ENCODE measurements around the gene GOLGA2. TPM values are rescaled to one million over a fixed set of nuclear protein-coding genes. Genes with fewer than 3 reads are reported as not detected.
A peak's percentile ranks its signal among the peaks of the same experiment; 100 is the strongest.

The GOLGA2 gene
- total RNA-seq, 1 experiment from 2014 or later, result 87.0 TPM

DNA sequence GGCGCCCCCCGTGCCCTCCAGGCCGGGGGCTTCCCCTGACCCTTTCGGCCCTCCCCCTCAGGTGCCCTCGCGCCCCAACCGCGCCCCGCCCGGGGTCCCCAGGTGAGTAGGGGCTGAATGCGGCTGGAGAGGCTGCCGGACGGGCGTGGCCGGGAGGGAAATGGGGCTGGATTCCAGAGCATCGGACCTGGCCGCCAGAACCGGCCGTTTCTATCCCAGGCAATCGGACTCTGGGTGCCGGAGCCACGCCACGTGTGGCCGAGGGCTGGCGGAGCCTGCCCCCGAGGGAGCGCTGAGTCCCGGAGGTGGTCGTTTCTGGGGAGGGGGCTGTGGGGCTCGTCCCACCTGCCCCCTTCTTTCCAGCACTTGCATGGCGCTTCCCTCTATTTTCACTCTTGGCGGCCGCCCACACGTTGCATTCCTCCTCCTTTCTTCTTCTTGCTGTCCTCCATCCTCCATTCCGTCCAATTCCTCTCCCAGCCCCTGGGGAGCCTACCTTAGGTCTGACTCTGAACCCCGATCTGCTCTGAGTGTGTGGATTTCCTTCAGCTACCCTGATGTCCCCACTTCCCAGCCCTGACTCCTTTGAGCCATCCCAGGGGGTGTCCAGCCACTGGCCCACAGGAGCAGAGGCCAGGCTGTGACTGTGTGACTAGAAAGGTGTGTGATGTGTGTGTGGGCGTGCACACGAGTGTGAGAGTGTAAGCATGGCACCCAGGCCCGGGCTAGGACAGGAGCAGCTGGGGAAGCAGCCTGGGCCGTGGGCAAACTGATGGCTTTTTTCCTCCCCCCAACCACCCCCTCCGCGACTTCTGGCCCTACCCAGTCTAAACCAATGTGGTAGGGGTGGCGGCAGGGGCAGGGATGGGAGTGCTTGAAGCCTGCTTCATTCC is 24.7 kb downstream of the GOLGA2 start:
- peak overlapping the region; percentile 66 for H3K4me3 ChIP-seq (ENCODE audit: low read depth, low read length, poor library complexity, severe bottlenecking)
- no peak for TF ChIP-seq EZH2 (IDR thresholded peaks at IDR 0.05; ENCODE audit: borderline replicate concordance, low read depth, low read length, poor library complexity, severe bottlenecking)
- TF ChIP-seq, protein P1, sequence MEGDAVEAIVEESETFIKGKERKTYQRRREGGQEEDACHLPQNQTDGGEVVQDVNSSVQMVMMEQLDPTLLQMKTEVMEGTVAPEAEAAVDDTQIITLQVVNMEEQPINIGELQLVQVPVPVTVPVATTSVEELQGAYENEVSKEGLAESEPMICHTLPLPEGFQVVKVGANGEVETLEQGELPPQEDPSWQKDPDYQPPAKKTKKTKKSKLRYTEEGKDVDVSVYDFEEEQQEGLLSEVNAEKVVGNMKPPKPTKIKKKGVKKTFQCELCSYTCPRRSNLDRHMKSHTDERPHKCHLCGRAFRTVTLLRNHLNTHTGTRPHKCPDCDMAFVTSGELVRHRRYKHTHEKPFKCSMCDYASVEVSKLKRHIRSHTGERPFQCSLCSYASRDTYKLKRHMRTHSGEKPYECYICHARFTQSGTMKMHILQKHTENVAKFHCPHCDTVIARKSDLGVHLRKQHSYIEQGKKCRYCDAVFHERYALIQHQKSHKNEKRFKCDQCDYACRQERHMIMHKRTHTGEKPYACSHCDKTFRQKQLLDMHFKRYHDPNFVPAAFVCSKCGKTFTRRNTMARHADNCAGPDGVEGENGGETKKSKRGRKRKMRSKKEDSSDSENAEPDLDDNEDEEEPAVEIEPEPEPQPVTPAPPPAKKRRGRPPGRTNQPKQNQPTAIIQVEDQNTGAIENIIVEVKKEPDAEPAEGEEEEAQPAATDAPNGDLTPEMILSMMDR (conservative IDR thresholded peaks at IDR 0.05; ENCODE audit: low read depth, low read length), result no peak
- H3K9me3 ChIP-seq (ENCODE audit: low read depth, low read length, poor library complexity, severe bottlenecking), result no peaks in the 10 kb centered on the region

DNA sequence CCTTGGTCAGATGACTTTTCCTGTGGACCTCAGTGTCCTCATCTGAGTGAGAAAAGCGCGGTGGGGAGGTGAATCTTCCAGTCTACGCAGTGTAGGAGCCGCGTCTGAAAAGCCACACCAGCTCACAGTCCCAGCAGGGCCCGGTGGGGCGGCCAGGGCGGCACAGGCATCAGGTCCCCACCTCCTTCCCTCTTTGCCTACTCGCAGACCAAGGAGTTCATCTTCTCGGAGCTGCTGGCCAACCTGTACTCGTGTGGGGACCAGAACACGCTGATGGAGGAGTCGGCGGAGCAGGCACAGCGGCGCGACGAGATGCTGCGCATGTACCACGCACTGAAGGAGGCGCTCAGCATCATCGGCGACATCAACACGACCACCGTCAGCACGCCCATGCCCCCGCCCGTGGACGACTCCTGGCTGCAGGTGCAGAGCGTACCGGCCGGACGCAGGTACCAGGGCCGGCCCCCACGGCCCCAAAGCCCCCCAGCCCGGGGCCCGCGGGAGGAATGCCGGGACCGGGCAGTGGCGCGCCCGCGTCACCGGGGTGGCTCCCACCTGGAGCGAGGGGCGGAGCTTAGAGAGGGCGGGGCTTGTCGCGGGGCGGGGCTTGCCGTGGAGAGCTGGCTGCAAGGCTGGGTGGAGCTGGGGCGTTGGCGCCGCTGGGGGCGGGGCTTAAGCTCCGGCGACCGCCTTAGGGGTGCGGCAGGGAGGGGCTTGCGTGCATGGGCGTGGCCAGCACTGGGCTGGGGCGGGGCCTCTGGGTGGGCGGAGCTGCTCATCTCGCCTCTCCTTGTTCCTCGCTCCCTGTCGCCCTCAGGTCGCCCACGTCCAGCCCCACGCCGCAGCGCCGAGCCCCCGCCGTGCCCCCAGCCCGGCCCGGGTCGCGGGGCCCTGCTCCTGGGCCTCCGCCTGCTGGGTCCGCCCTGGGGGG is 25.6 kb downstream of the GOLGA2 start:
- no TSS peak for BruUV-seq (replicated peaks)
- ChIA-PET CTCF (interaction anchor here (0.7 kb wide), 1 partner anchor 861 kb away, joined by 4 read pairs; no protein-coding TSS in a partner anchor), POLR2A (ENCODE audit: low non-redundant PET) (no interaction called here)
- H3K4me1 ChIP-seq (ENCODE audit: insufficient read depth, low read length, poor library complexity, severe bottlenecking), result peaks cover 11% of the 10 kb centered on the region
- no peak for TF ChIP-seq EZH2 (IDR thresholded peaks at IDR 0.05; ENCODE audit: borderline replicate concordance, low read depth, low read length, poor library complexity, severe bottlenecking)
- TF ChIP-seq, protein P1 (conservative IDR thresholded peaks at IDR 0.05; ENCODE audit: low read depth, low read length), result no peak
- DNase-seq (ENCODE audit: low spot score), result peak; percentile 87
- H3K36me3 ChIP-seq (ENCODE audit: insufficient read depth, low read length, poor library complexity, severe bottlenecking), result no peaks in the 10 kb centered on the region
- peak overlapping the region; percentile 44 for H3K27ac ChIP-seq (ENCODE audit: low read depth, low read length, poor library complexity, severe bottlenecking)
- H3K9me3 ChIP-seq (ENCODE audit: low read depth, low read length, poor library complexity, severe bottlenecking), result no peaks in the 10 kb centered on the region
- intact Hi-C loops (cut with micrococcal nuclease; ENCODE audit: unreplicated experiment), result loop anchor here (2.0 kb wide), 1 partner anchor 43 kb away; no protein-coding TSS in a partner anchor
- peak overlapping the region; percentile 66 for H3K4me3 ChIP-seq (ENCODE audit: low read depth, low read length, poor library complexity, severe bottlenecking)
- no peaks in the 10 kb centered on the region for H3K27me3 ChIP-seq (replicated peaks; ENCODE audit: insufficient read depth, low read depth, low read length, poor library complexity)

More for the DNA sequence above, 24.7 kb downstream of the GOLGA2 start:
- peak overlapping the region; percentile 44 for H3K27ac ChIP-seq (ENCODE audit: low read depth, low read length, poor library complexity, severe bottlenecking)
- ChIA-PET POLR2A (ENCODE audit: low non-redundant PET) (no interaction called here), CTCF (no interaction called here)
- intact Hi-C loops (cut with micrococcal nuclease; ENCODE audit: unreplicated experiment), result loop anchor here (2.0 kb wide), 1 partner anchor 44 kb away; no protein-coding TSS in a partner anchor
- H3K4me1 ChIP-seq (ENCODE audit: insufficient read depth, low read length, poor library complexity, severe bottlenecking), result peaks cover 7% of the 10 kb centered on the region
- no TSS peak for BruUV-seq (replicated peaks)
- no peaks in the 10 kb centered on the region for H3K36me3 ChIP-seq (ENCODE audit: insufficient read depth, low read length, poor library complexity, severe bottlenecking)
- H3K27me3 ChIP-seq (replicated peaks; ENCODE audit: insufficient read depth, low read depth, low read length, poor library complexity), result no peaks in the 10 kb centered on the region
- DNase-seq (ENCODE audit: low spot score), result no peak

DNA sequence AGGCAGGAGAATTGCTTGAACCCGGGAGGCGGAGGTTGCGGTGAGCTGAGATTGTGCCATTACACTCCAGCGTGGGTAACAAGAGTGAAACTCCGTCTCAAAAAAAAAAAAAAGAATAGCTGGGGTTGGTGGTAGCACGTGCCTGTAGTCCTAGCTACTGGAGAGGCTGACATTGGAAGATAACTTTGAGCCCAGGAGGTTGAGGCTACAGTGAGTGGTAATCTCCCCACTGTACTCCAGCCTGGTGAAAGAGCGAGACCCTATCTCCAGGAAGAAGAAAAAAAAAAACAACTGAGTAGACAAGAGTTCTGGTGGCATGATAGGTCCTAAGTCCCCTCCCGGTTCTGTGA is 26.3 kb downstream of the GOLGA2 start:
- CTCF ChIA-PET, result interaction anchor here (0.7 kb wide), 1 partner anchor 862 kb away, joined by 4 read pairs; no protein-coding TSS in a partner anchor
- H3K4me3 ChIP-seq (ENCODE audit: low read depth, low read length, poor library complexity, severe bottlenecking), result no peak overlapping the region
- POLR2A ChIA-PET (ENCODE audit: low non-redundant PET), result no interaction called here

More for the DNA sequence above, 26.3 kb downstream of the GOLGA2 start:
- H3K36me3 ChIP-seq (ENCODE audit: insufficient read depth, low read length, poor library complexity, severe bottlenecking), result no peaks in the 10 kb centered on the region
- no TSS peak for BruUV-seq (replicated peaks)
- intact Hi-C loops (cut with micrococcal nuclease; ENCODE audit: unreplicated experiment), result no loop called here
- H3K27ac ChIP-seq (ENCODE audit: low read depth, low read length, poor library complexity, severe bottlenecking), result no peak overlapping the region
- H3K4me1 ChIP-seq (ENCODE audit: insufficient read depth, low read length, poor library complexity, severe bottlenecking), result peaks cover 13% of the 10 kb centered on the region
- H3K27me3 ChIP-seq (replicated peaks; ENCODE audit: insufficient read depth, low read depth, low read length, poor library complexity), result no peaks in the 10 kb centered on the region
- TF ChIP-seq, protein P1 (conservative IDR thresholded peaks at IDR 0.05; ENCODE audit: low read depth, low read length), result no peak
- no peak for TF ChIP-seq EZH2 (IDR thresholded peaks at IDR 0.05; ENCODE audit: borderline replicate concordance, low read depth, low read length, poor library complexity, severe bottlenecking)
- DNase-seq (ENCODE audit: low spot score), result no peak
- no peaks in the 10 kb centered on the region for H3K9me3 ChIP-seq (ENCODE audit: low read depth, low read length, poor library complexity, severe bottlenecking)

Data from A673 (cell line).